GM21737 (cell line): ENCODE measurements around the gene GPR158.

Experiments used
- ATAC-seq: cut with Tn5 transposase; IDR thresholded peaks from one replicate; pipeline ENCODE4 v1.9.1; 2021; ENCODE audit warnings: mild to moderate bottlenecking, moderate library complexity; ENCODE audit not compliant: unreplicated experiment

GPR158 gene

GRCh38 chr10:25493122-25493893 lies 318.5 kb downstream of the GPR158 start:
- no peak for ATAC-seq

- ATAC-seq = no peak
Observed at GRCh38 chr10:25497246-25497645, 322.4 kb downstream of the GPR158 start.

- ATAC-seq = no peak
Observed at GRCh38 chr10:25498645-25499044, 323.8 kb downstream of the GPR158 start.

GRCh38 chr10:25501912-25502311 lies 327.1 kb downstream of the GPR158 start:
- no peak for ATAC-seq

- ATAC-seq = no peak
Observed at GRCh38 chr10:25502453-25502852, 327.7 kb downstream of the GPR158 start.

GRCh38 chr10:25504306-25504705 lies 329.5 kb downstream of the GPR158 start:
- no peak for ATAC-seq

- ATAC-seq = no peak
Observed at GRCh38 chr10:25504838-25505237, 330.0 kb downstream of the GPR158 start.

GRCh38 chr10:25505466-25505865 lies 330.7 kb downstream of the GPR158 start:
- ATAC-seq = no peak

GRCh38 chr10:25506821-25507335 lies 332.1 kb downstream of the GPR158 start:
- no peak for ATAC-seq

GRCh38 chr10:25508112-25508815 lies 333.5 kb downstream of the GPR158 start:
- ATAC-seq = no peak

- no peak for ATAC-seq
Observed at GRCh38 chr10:25509151-25509550, 334.4 kb downstream of the GPR158 start.

GRCh38 chr10:25522294-25522693 lies 347.5 kb downstream of the GPR158 start:
- no peak for ATAC-seq

- no peak for ATAC-seq
Observed at GRCh38 chr10:25522946-25523608, 348.3 kb downstream of the GPR158 start.

- no peak for ATAC-seq
Observed at GRCh38 chr10:25530306-25530705, 355.5 kb downstream of the GPR158 start.

GRCh38 chr10:25531457-25532061 lies 356.8 kb downstream of the GPR158 start:
- ATAC-seq = no peak

- no peak for ATAC-seq
Observed at GRCh38 chr10:25532213-25532612, 357.4 kb downstream of the GPR158 start.

GRCh38 chr10:25536027-25536426 lies 361.2 kb downstream of the GPR158 start:
- ATAC-seq = no peak

GRCh38 chr10:25547382-25547781 lies 372.6 kb downstream of the GPR158 start:
- no peak for ATAC-seq

GRCh38 chr10:25552283-25552919 lies 377.6 kb downstream of the GPR158 start:
- no peak for ATAC-seq

GRCh38 chr10:25555865-25556264 lies 381.1 kb downstream of the GPR158 start:
- no peak for ATAC-seq

- no peak for ATAC-seq
Observed at GRCh38 chr10:25556457-25556856, 381.7 kb downstream of the GPR158 start.
